Left lung (tissue), 10 donors: ENCODE results near the gene CNIH3. TPM values are rescaled to one million over a fixed set of nuclear protein-coding genes. Genes with fewer than 3 reads are reported as not detected.
A peak's percentile ranks its signal among the peaks of the same experiment; 100 is the strongest.

Experiments
- ATAC-seq: fragments of 200-7000 bp; cut with Tn5 transposase; one replicate; pipeline ENCODE4 v1.9.1; 2020; ENCODE audit warnings: moderate library complexity
- DNase-seq, 4 donors: peaks; one replicate each; pipeline ENCODE4 v3.0.0-alpha.2; 2013 to 2020
- H3K27ac ChIP-seq, 2 donors: fragments of 200-600 bp; sonication (generic) in 1 of 2; one replicate each; pipeline versions ENCODE4 v1.5.0 to v1.8.0; 2020 to 2021
- H3K27me3 ChIP-seq, 2 donors: fragments of 200-600 bp; sonication (generic) in 1 of 2; one replicate each; pipeline versions ENCODE4 v1.5.0 to v1.8.0; 2020 to 2021
- H3K36me3 ChIP-seq, 2 donors: fragments of 200-600 bp; sonication (generic) in 1 of 2; one replicate each; pipeline versions ENCODE4 v1.5.0 to v1.8.0; 2020 to 2021
- H3K4me1 ChIP-seq, 2 donors: fragments of 200-600 bp; one replicate each; pipeline ENCODE4 v1.8.0; 2021
- H3K4me3 ChIP-seq, 2 donors: fragments of 200-600 bp; sonication (generic) in 1 of 2; one replicate each; pipeline versions ENCODE4 v1.5.0 to v1.8.0; 2020 to 2021; ENCODE audit warnings: mild to moderate bottlenecking in 1 of 2
- H3K9me3 ChIP-seq, 2 donors: fragments of 200-600 bp; sonication (generic) in 1 of 2; one replicate each; pipeline versions ENCODE4 v1.5.0 to v1.8.0; 2020 to 2021
- CTCF ChIP-seq, 2 donors: fragments of 200-600 bp; sonication (generic) in 1 of 2; IDR thresholded peaks; one replicate each; pipeline versions ENCODE4 v1.5.0 to v1.8.0; 2021; ENCODE audit warnings: antibody characterized with exemption in 2 of 2
- intact Hi-C, 2 donors: fragments of 100-400 bp; cut with DNase I; formaldehyde crosslinking; loops; one replicate each; pipeline versions ENCODE4 v1.11.2 to v1.14.2; 2022
- polyA plus RNA-seq, 6 donors: library from polyadenylated mRNA; unstranded; fragments of 120-200 nt; gene quantifications; one replicate each; pipeline ENCODE4 v1.2.1, GENCODE V29; 2013; ENCODE audit not compliant: insufficient read length in 6 of 6
- total RNA-seq, 2 donors: library from RNA; stranded (reverse); fragmentation: NEBNext Ultra II Directional; extraction: Animal tissue kit (Norgen Biotek cat#: 25700); gene quantifications; one replicate each; pipeline ENCODE4 v1.2.1, GENCODE V29; 2021
- donor health status: DM: no; HTN: yes; CAD: no.
- donor health status: DM: no; HTN: no; CAD: no.

CNIH3 gene
- total and polyA plus RNA-seq, 8 donors = 2.5 to 9.4 (median 7.3) TPM

GRCh38 chr1:224626042-224626441, 9.9 kb downstream of the CNIH3 start:
- DNase-seq = no peak
- H3K9me3 ChIP-seq = no peaks in the 10 kb centered on the region
- no peak for TF ChIP-seq CTCF (IDR thresholded peaks at IDR 0.05)

GRCh38 chr1:224629965-224630364, 13.8 kb downstream of the CNIH3 start:
- no peaks in the 10 kb centered on the region for H3K9me3 ChIP-seq
- H3K27me3 ChIP-seq = no peaks in the 10 kb centered on the region
- H3K4me1 ChIP-seq = no peaks in the 10 kb centered on the region
- no peak for TF ChIP-seq CTCF (IDR thresholded peaks at IDR 0.05)
- intact Hi-C loops = no loop called here
- no peak for ATAC-seq
- no peak overlapping the region for H3K27ac ChIP-seq
- no peak for DNase-seq
- no peak overlapping the region for H3K4me3 ChIP-seq
- H3K36me3 ChIP-seq = no peaks in the 10 kb centered on the region

More at GRCh38 chr1:224626042-224626441, 9.9 kb downstream of the CNIH3 start:
- peak; percentile 27 for ATAC-seq
- H3K36me3 ChIP-seq = no peaks in the 10 kb centered on the region
- intact Hi-C loops = no loop called here
- H3K4me3 ChIP-seq = no peak overlapping the region
- peaks cover 0 to 7% of the 10 kb centered on the region in 2 donors for H3K27me3 ChIP-seq
- no peak overlapping the region for H3K27ac ChIP-seq
- H3K4me1 ChIP-seq = no peaks in the 10 kb centered on the region

GRCh38 chr1:224631462-224632115, 15.5 kb downstream of the CNIH3 start:
- Histone ChIP-seq H3K27me3 (no peaks in the 10 kb centered on the region), H3K36me3 (no peaks in the 10 kb centered on the region), H3K9me3 (no peaks in the 10 kb centered on the region), H3K27ac (no peak overlapping the region), H3K4me3 (no peak overlapping the region), H3K4me1 (no peaks in the 10 kb centered on the region)
- intact Hi-C loops = no loop called here
- TF ChIP-seq CTCF (IDR thresholded peaks at IDR 0.05) = no peak
- DNase-seq = no peak
- no peak for ATAC-seq

GRCh38 chr1:224632381-224632871, 16.3 kb downstream of the CNIH3 start:
- Histone ChIP-seq H3K27ac (no peak overlapping the region), H3K4me1 (no peaks in the 10 kb centered on the region), H3K4me3 (no peak overlapping the region), H3K27me3 (no peaks in the 10 kb centered on the region), H3K36me3 (no peaks in the 10 kb centered on the region), H3K9me3 (no peaks in the 10 kb centered on the region)
- ATAC-seq = no peak
- intact Hi-C loops = no loop called here
- no peak for TF ChIP-seq CTCF (IDR thresholded peaks at IDR 0.05)
- DNase-seq = no peak

- no peak for ATAC-seq
- TF ChIP-seq CTCF (IDR thresholded peaks at IDR 0.05) = no peak
- intact Hi-C loops = no loop called here
- no peak for DNase-seq
- no peaks in the 10 kb centered on the region for H3K36me3 ChIP-seq
- H3K27ac ChIP-seq = no peak overlapping the region
- H3K27me3 ChIP-seq = no peaks in the 10 kb centered on the region
- H3K9me3 ChIP-seq = no peaks in the 10 kb centered on the region
- H3K4me1 ChIP-seq = no peaks in the 10 kb centered on the region
- H3K4me3 ChIP-seq = no peak overlapping the region
Observed at GRCh38 chr1:224632921-224633321, 16.8 kb downstream of the CNIH3 start.
